Lower leg skin (tissue), 3 donors: ENCODE data around the gene BTNL3.

Source experiments
- CTCF ChIP-seq, 3 donors: fragments of 450-650 bp; IDR thresholded peaks; one replicate each; pipeline ENCODE4 v1.5.1; 2016; ENCODE audit warnings: antibody characterized with exemption in 3 of 3, mild to moderate bottlenecking in 3 of 3, moderate library complexity in 2 of 3
- POLR2A ChIP-seq, 2 donors: fragments of 450-650 bp; IDR thresholded peaks; one replicate each; pipeline ENCODE4 v1.6.1; 2016 to 2017; ENCODE audit warnings: antibody characterized with exemption in 2 of 2, mild to moderate bottlenecking in 1 of 2, moderate library complexity in 1 of 2

DNA sequence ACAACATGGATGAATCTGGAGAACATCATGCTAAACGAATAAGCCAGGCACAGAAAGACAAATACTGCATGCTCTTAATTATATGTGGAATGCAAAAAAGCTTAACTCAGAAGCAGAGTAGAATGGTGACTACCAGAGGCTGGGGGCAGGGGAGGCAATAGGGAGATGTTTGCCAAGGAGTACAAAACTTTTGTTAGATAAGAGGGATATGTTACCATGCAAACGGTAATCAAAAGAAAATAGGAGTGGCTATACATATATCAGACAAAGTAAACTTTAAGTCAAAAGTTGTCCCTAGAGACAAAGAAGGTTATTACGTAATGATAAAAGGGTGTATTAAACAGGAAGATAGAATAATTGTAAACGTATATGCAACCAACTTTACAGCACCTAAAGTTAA, 17.8 kb upstream of the BTNL3 start:
- TF ChIP-seq CTCF (IDR thresholded peaks at IDR 0.05), result no peak
- no peak for TF ChIP-seq POLR2A (IDR thresholded peaks at IDR 0.05)
